Muscle of arm (tissue), 12 donors: ENCODE measurements around the gene TNFRSF25. TPM values are rescaled to one million over a fixed set of nuclear protein-coding genes. Genes with fewer than 3 reads are reported as not detected.
"Not testable (repeated sequence)": the region's sequence is repeated elsewhere in the genome, so short reads cannot be mapped to it uniquely, and the experiment has no call there.

ENCODE experiments used
- DNase-seq: peaks from one replicate; pipeline ENCODE4 v3.0.0-alpha.2; 2013
- polyA plus RNA-seq, 12 donors: library from polyadenylated mRNA; unstranded; fragments of 120-200 nt; gene quantifications; one replicate each; pipeline ENCODE4 v1.2.1, GENCODE V29; 2013; ENCODE audit not compliant: insufficient read length in 12 of 12

Gene TNFRSF25
- polyA plus RNA-seq, 12 donors = 4.6 to 57.6 (median 8.7) TPM; not detected in 1

DNA sequence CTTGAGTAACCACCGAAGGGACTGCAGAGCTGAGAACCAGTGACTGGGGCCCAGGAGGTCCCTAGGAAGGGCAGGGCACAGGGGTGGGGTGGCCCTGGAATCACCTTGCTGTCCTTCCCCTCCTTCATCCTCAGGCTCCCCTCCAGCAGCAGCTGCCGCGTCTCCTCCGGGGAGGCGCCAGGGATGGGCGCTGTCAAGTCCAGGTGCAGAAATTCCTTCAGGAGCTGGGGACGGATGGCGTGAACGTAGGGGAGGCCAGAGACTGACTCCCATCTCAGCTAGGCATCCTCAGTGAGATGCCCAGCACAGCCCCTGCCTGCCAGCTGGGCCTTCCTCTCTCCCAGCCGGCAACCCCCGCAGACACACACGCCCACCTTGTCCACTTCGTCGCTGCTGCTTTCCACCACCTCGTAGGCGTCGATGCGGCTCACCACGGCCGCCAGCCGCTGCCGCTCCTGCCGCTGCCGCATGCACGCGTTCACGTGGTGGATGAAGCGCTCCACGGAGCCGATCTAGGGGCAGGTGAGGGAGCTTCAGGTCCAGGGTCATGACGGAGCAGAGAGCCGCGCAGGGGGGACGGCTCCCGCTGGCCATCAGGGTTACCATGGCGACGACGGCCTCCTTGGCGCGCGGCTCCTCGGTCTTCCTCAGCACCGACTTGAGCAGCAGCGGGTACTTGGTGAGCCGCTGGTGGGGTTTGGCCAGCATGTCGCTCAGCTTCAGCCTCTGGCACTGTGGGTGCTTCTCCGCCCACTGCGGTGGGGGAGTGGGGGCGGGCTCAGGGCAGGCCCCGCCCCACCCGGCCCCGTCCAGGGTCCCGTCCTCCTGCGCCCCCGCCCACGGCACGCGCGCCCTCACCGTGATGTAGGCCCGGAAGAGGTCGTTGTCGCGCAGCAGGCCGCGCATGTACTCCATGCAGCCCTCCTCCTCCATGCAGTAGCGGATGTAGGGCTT, 4.4 kb upstream of the TNFRSF25 start:
- DNase-seq = no peak

DNA sequence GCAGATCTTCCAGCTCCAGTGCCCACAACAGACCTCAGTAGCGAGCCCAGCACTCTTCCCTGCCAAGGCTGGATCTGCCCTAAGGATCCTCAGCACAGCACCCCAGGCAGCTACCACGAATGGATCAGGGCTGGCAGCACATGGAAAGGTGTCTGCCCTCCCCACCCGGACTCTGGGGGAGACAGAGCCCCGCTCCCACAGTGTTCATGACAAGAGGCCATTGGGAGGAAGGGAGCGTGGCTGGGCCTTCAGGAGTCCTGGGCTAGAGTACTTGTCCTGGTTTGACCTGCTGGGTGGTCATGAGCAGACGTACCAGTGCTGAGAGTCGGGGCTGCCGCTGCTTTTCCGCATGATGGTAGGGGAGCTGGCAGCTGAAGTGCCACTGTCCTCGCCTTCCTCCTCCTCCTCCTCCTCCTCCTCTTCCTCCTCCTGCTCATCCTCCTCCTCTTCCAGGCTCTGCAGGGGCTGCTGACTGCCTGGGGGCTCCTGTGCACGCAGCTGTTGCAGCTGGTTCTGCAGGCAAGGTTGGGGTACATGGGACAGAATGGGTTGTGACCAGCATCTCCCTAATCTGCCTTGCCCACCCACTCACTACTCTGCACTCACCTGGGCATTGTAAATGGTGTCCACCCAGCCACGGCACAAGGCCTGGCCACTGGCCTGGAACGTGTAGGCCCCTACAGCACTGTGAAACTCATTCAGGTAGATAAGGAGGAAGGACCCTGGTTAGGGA, 2.9 kb upstream of the TNFRSF25 start:
- DNase-seq = no peak

DNA sequence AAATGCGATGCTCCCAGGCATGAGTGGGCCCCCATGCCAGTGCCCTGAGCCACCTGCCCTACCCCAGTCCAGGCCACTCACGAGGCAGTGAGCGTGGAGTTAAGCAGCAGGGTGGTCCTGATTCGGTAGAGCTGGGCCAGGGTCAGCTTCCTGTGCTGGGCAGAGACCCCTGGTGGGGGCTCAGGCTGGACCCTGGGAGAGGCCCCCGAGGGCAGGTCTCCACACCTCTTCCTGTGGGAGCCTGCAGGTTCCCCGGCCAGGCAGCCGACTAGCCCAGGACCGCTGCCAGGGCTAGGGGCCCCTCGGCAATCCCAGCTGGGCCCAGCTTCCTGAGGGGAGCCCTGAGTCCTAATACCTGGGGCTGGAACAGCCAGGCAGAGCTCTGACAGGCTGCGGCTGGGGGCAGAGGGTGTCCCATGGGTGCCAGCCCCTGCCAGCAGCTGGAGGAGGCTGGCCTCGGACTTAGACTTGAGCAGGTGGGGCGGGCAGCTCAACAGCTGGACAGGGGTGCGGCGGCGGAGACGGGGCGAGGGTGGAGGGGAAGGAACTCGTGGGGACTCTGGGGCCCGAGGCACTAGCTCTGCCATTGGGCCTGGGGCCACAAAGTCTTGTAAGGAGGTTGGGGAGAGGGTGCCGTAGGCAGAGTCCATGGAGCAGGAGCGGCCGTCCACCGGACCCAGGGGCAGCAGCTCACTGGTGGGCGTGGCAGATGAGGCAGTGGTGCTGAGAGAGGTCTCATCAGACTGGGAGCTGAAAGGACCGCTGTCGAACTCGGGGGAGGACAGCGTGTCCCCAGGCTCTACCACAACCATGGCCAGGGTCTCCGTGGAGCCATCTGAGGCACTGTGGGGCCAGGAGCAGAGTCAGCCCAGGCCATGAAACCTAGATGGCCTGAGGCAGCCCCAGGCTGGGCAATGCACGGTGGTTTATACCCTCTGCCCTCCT, 2.0 kb upstream of the TNFRSF25 start:
- no peak for DNase-seq

- no peak for DNase-seq
Observed at GRCh38 chr1:6467224-6467623, 1.3 kb upstream of the TNFRSF25 start.

DNA sequence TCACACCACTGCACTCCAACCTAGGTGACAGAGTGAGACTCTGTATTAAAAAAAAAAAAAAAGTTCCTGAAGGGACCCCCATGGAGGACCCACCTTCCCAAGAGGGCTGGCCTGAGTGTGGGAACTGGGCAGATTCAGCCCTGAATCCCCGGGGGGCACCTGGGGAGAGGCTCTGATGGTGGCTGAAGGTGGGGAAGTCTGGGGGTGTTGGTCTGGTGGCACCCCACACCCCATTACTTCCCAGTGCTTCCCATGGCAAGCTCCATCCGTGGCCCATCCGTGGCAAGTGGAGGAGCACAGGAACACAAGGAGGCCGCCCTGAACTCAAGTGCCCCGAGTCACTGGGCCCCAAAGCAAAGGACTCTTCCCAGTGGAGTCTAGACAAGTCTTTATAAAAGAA, 778 bp upstream of the TNFRSF25 start:
- no peak for DNase-seq

DNA sequence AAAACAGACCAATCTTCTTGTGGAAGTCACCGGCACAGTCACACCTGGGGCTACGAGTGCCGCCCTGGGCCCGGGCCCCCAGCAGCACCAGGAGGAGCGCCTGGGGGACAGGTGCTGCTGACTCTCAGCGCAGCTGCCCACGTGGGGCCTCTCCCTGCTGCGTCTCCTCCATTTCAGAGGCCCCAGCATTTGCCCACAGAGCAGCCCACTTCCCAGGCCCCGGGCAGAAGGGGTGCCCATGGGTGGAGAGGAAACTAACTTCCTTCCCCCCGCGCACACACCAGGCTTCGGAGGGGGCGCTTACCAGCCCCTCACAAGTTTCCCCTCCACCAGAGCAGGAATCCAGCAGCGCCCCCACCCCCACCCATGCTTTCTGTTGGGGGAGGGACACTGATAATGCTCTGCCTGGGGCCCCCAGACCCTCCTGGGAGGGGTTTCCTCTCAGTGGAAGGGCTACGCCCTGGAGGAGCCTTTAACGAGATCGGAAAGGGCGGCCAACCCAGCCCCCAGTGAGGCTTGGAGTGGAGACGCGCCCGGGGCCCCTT, 440 bp downstream of the TNFRSF25 start:
- DNase-seq = no peak

DNA sequence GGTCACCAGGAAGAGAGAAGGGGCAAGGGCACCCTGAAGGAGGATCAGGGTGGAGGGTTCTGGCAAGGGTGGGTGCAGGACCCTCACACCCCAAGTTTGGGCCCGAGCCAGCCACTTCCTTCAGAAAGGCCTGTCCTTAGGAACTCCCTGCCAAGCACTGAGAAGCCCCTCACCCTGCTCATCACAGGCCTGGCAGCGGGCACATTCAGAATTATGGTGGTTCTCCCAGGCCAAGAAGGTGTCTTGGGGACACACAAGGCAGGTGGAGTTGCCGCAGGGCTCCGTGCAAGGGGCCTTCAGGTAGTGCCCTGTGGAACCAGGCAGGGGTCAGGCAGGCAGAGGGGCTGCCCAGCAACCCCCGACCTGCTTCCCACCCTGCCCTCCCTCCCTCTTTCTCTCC, 1.1 kb downstream of the TNFRSF25 start:
- DNase-seq = no peak

DNA sequence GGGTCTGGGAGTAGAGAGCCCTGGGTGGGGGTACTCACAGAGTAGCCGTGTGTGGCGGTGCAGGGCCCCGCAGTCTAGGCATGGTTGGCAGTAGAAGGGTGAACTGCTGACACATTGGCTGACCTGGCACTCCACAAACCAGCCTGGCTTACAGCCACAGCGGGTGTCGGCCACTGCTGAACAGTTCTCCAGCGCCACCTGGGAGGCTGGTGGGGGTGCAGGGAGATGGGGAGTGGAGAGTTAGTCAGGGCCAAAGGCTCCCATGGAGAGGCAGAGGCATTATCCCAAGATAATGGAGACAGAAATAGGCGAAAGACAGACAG, 1.5 kb downstream of the TNFRSF25 start:
- no peak for DNase-seq

DNA sequence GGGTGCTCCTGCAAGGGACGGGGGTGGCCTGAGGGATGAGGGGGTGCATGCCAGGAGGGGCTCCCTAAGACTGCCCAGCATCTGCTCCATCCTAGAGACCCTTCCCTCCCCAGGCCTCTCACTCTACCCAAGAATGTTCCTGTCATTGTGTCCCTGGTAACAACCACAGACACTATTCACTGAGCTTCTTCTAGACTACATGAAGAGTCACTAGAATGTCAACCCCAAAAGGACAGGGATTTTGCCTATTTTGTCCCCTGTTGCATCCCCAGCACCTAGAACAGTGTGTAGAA, 2.9 kb downstream of the TNFRSF25 start:
- DNase-seq = no peak

DNA sequence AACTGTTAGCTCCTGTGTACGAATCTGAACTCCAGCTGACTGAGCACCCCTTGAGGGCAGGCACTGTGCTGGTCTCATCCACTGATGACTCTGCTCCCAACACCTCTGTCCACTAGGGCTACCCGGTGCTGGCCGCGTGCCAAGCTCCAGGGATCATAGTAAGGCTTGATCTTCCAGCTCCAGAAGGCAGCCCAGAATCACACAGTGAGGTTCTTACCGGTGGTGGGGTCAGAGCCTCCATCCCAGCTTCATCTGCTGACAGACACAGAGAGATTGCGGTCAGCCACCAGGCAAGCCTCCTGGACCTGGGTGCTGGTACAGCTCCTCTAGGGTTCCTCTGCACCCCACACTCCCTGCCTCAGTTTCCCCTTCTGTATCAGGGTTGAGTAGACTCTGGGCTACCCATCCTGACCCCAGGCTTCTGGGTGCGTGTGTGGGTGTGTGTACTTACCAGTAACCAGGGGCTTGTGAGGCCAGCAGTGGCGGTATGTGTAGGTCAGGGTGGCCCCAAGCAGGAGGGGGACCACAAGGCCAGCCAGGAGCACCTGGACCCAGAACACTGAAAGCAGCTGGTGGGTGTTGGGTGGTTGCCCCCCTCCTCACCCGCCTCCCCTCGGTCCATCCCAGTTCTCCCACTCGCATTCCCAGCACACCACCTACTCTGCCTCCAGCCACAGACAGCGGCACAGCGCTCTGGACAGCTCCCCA, 3.4 kb downstream of the TNFRSF25 start:
- no peak for DNase-seq

DNA sequence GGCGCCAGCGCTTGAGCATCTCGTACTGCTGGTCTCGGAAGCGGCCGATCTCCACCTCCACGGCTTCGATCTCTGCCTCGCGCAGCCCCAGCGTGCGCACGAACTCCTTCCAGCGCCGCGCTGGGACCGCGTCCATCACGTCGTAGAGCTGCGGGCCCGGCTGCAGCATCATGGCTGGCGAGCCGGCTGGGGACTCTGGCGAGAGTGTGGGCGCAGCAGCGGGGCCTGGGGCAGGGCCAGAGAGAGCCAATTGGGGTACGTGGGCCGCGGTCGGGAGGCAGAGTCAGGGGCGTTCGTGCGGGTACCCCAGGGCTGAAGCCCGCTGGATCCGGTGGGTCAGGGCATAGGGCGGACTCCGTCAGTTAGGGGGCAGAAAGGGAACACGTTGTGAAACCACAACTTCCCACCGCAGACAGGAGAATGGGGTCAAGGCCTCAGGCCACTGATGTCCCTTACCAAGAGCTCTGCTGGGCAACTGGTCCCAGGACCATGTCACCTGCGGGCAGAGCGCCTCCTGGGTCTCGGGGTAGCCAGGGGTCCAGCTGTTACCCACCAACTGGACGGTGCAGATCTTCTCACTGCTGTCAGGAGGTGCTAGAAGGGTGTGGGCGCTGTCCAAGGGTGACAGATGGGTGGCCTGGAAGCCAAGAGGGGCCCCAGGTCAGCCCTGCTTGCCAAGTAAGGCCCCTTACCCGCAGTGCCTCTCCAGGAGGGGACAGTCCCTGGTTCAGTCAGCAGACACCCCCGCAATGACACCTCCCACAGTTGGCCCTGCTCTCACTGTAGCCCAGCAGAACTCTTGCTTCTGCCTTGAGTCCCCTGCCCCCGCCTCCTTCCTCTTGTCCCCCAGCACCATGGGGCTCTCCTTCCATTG, 4.2 kb downstream of the TNFRSF25 start:
- no peak for DNase-seq

DNA sequence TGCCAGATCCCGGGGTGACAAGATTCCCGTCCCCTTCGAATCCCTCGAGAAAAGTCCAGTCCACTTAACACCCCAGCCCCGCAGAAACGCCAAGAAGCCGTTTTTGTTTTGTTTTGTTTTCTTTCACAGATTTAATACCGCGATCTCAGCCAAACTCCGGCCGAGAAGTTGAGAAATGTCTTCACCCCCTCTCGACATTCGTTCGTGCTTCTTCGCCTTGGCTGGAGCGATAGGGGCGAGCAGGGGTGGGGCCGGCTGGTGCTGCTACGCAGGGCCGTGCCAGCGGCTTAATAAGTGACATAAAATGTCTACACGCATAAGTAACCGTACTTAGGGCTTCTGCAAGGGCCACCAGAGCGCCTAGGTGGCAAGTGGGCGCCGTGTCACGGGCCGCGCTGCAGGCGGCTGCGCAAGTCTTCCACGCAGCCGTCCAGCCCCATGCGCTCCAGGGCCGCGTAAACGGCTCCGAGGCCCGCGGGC, 4.9 kb downstream of the TNFRSF25 start:
- no peak for DNase-seq

DNA sequence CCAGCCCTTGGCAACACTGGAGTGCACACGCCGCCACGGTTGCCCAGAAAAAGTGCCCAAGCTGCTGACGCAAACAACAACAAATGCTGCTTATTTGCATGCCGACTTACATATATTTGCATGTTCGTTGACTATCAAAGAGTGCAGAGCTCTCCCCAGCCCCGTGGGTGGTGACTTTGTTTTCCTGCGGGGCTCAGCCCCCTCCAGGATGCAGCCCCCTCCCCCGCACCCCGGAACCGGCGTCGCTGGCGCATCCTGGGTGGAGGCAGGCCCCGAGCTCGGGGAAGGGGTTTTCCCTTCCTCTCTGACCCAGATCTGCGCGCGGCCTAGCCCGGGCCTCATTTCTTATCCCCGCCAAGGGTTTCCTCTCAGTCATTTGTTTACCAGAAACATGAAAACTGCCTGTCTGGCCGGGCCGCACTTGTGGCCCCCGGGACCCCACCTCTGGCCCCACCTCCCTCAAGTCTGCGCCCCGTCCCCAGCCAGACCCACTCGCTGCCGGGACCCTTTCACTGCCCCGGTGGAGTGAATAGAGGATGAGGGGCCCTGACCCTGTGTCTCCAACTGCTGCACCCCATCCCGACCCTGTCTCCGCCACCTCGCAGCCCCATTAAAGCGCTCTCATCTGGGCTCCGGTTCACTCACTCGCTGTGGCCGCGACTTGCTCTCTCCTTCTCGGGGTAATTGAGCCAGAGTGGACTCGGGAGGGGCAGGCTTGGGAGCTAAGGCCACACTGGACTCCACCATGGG, 5.5 kb downstream of the TNFRSF25 start:
- DNase-seq = no peak

DNA sequence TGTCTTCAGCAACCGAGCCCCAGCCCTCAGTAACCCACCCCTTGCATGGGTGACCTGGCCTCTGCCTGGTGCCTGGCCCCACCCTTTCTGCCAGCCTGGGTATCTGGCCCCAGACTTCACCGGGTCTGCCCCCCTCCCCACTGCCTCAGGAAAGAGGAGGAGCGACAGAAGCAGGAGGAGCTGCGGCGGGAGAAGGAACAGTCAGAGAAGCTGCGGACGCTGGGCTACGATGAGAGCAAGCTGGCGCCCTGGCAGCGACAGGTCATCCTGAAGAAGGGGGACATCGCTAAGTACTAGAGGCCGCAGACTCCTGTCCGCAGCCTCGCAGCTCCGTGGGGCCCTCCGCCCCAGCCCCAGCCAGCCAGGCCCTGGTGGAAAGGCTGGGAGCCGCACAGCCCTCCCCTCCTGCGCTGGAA, 6.1 kb downstream of the TNFRSF25 start:
- DNase-seq = no peak

GRCh38 chr1:6456800-6457466, 9.0 kb downstream of the TNFRSF25 start:
- no peak for DNase-seq

- not testable (repeated sequence) for DNase-seq
Observed at GRCh38 chr1:6455752-6456520, 10.0 kb downstream of the TNFRSF25 start.

DNA sequence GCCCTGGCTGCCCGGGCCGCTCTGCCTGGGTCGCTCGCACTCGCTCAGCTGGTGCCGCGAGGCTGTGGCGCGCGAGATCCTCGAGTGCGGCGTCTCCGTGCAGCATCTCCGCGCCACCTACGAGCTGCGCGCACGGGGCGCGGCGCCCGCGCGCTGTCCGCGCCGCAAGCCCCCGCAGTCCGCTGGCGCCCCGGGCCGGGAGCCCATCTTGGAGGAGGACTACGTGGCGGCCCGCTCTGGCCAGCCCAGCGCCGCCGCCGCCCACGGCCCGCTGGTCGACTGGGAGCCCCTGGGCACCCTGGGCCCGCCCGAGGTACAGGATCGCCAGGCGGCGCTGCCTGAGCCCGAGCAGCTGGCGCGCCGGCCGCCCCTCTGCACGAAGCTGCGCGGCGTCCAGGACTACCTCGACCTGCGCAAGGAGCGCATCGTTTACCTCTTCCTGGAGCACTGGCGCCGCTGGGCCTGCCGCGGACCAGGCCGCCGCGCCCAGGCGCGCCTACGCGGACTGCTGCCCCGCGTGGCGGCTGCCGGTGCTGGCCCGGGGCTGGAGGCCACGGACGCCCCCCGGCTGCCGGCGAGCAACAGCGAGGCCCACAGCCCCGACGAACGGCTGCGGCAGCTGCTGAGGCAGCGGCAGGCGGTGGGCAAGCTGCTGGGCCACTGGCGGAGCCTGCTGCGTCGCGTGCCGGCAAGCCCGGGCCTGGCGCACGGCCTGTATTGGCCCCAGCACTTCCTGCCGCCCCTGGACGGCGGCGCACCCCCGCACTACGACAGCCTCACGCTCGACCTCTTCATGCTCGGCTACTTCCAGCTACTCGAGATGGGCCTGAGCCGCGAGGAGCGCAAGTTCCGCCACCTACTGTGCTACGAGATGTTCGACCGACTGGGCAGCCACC, 10.9 kb downstream of the TNFRSF25 start:
- DNase-seq = no peak
